K562 (cell line): Measurements from ENCODE around the gene PEX10. TPM values are rescaled to one million over a fixed set of nuclear protein-coding genes. Genes with fewer than 3 reads are reported as not detected.
A peak's percentile ranks its signal among the peaks of the same experiment; 100 is the strongest.

Source experiments
- ASH1L ChIP-seq: fragments of 450-650 bp; IDR thresholded peaks from 2 replicates; pipeline ENCODE4 v1.6.1; 2018; ENCODE audit warnings: borderline replicate concordance, mild to moderate bottlenecking, low read depth; ENCODE audit not compliant: partially characterized antibody
- BCOR ChIP-seq: fragments of 450-650 bp; IDR thresholded peaks from 2 replicates; pipeline ENCODE4 v1.6.1; 2016
- CHD1 ChIP-seq: fragments of 200-600 bp; sonication (generic); IDR thresholded peaks from one replicate; pipeline ENCODE4 v1.6.1; 2012; ENCODE audit warnings: mild to moderate bottlenecking, moderate library complexity, low read length, inconsistent platforms
- CHD2 ChIP-seq: IDR thresholded peaks from 2 replicates; pipeline ENCODE4 v1.6.1; 2011; ENCODE audit warnings: low read depth, low read length
- HDAC1 ChIP-seq, 2 experiments: fragments of 450-650 bp; IDR thresholded peaks; 2 replicates each; pipeline ENCODE4 v1.6.1; 2016 to 2017; ENCODE audit warnings: inconsistent platforms in 1 of 2, mild to moderate bottlenecking in 1 of 2, moderate library complexity in 1 of 2
- L3MBTL2 ChIP-seq: fragments of 450-650 bp; IDR thresholded peaks from 2 replicates; pipeline ENCODE4 v1.6.1; 2016; ENCODE audit warnings: mild to moderate bottlenecking, moderate library complexity
- MAZ ChIP-seq, 2 experiments: fragments of 450-650 bp in 1 of 2; sonication (generic) in 1 of 2; formaldehyde crosslinking; IDR thresholded peaks in 1 of 2; conservative IDR thresholded peaks in 1 of 2; 2 replicates each; pipeline versions ENCODE4 v1.4.0 to v1.5.0; 2020; ENCODE audit warnings: mild to moderate bottlenecking in 1 of 2, missing genetic modification reagents in 1 of 2
- NCOA2 ChIP-seq, 2 experiments: fragments of 450-650 bp; IDR thresholded peaks; 2 replicates each; pipeline ENCODE4 v1.6.1; 2018; ENCODE audit warnings: mild to moderate bottlenecking in 2 of 2, moderate library complexity in 1 of 2; ENCODE audit not compliant: partially characterized antibody in 2 of 2
- NR1H2 ChIP-seq: sonication (generic); formaldehyde crosslinking; IDR thresholded peaks from 2 replicates; pipeline ENCODE4 v1.4.0; 2020; ENCODE audit warnings: mild to moderate bottlenecking, missing genetic modification reagents
- SMARCE1 ChIP-seq: fragments of 450-650 bp; IDR thresholded peaks from 2 replicates; pipeline ENCODE4 v1.7.1; 2016; ENCODE audit warnings: mild to moderate bottlenecking
- SNRNP70 ChIP-seq: fragments of 200-400 bp; formaldehyde crosslinking; optimal IDR thresholded peaks from 2 replicates; pipeline ENCODE3; 2017; ENCODE audit warnings: low read depth, low read length
- TAF1 ChIP-seq: IDR thresholded peaks from 2 replicates; pipeline ENCODE4 v1.6.1; 2011; ENCODE audit warnings: mild to moderate bottlenecking, low read length, moderate library complexity; ENCODE audit not compliant: insufficient read depth, control insufficient read depth, severe bottlenecking; ENCODE audit errors: extremely low read depth
- TOE1 ChIP-seq, 2 experiments: fragments of 450-650 bp in 1 of 2; sonication (generic) in 1 of 2; formaldehyde crosslinking in 1 of 2; IDR thresholded peaks; 2 replicates each; pipeline versions ENCODE4 v1.7.1 to v1.8.0; 2016 to 2022; ENCODE audit warnings: borderline replicate concordance in 2 of 2, mild to moderate bottlenecking in 2 of 2, antibody characterized with exemption in 1 of 2, inconsistent platforms in 1 of 2, low read depth in 1 of 2, missing genetic modification reagents in 1 of 2, moderate library complexity in 1 of 2
- XRCC3 ChIP-seq: fragments of 450-650 bp; IDR thresholded peaks from 2 replicates; pipeline ENCODE4 v1.6.1; 2017; ENCODE audit warnings: mild to moderate bottlenecking, moderate library complexity
- ZC3H11A ChIP-seq: IDR thresholded peaks from 2 replicates; pipeline ENCODE4 v1.6.1; 2012; ENCODE audit warnings: low read depth, low read length, improper control_type of control experiment
- ZEB2 ChIP-seq: fragments of 450-650 bp; IDR thresholded peaks from 2 replicates; pipeline ENCODE4 v1.6.1; 2016
- ZFPM2 ChIP-seq: fragments of 250-450 bp; sonication (Bioruptor Pico); IDR thresholded peaks from 2 replicates; pipeline ENCODE4 v1.5.1; 2022; ENCODE audit warnings: mild to moderate bottlenecking
- ZNF507 ChIP-seq: conservative IDR thresholded peaks from 2 replicates; pipeline ENCODE4 v1.6.1; 2017; ENCODE audit warnings: missing genetic modification characterization, missing compliant biosample characterization
- ZNF764 ChIP-seq: fragments of 250-450 bp; sonication (Bioruptor Pico); IDR thresholded peaks from 2 replicates; pipeline ENCODE4 v1.4.0; 2020; ENCODE audit warnings: low read depth, mild to moderate bottlenecking, moderate library complexity
- ZNF766 ChIP-seq: fragments of 200-800 bp; sonication (Bioruptor generic); conservative IDR thresholded peaks from 2 replicates; pipeline ENCODE4 v1.6.1; 2016; ENCODE audit warnings: missing genetic modification characterization, missing compliant biosample characterization
- polyA plus RNA-seq, 8 experiments: library from polyadenylated mRNA; depleted of rRNA in 4 of 8; stranded (reverse) in 5 of 8; unstranded in 3 of 8; fragments of >200 nt; fragmentation: Nextera tagmentation in 2 of 8; fragmentation: Illumina TruSeq in 1 of 8; extraction: Ambion mirVana in 2 of 8; extraction: Trizol in 1 of 8; gene quantifications; 2 replicates each; pipeline versions ENCODE4 v1.2.1 to v1.2.3, GENCODE V29; 2011 to 2014; ENCODE audit warnings: inconsistent platforms in 1 of 8, missing spikeins in 1 of 8
- total RNA-seq, 7 experiments: library from RNA; depleted of rRNA in 6 of 7; stranded (reverse); fragments of >200 nt in 6 of 7; fragmentation: Illumina TruSeq in 2 of 7; extraction: Trizol in 2 of 7; gene quantifications; 2 replicates each; pipeline versions ENCODE4 v1.2.1 to v1.2.3, GENCODE V29; 2011 to 2021; ENCODE audit warnings: low replicate concordance in 1 of 7
- TF ChIP-seq, protein P1 (sequence below): sonication (generic); formaldehyde crosslinking; IDR thresholded peaks from 2 replicates; pipeline ENCODE4 v1.8.0; 2022; ENCODE audit warnings: missing genetic modification reagents, mild to moderate bottlenecking, borderline replicate concordance
- TF ChIP-seq, protein P2 (sequence below): fragments of 450-650 bp; IDR thresholded peaks from 2 replicates; pipeline ENCODE4 v1.6.1; 2014; ENCODE audit warnings: low read depth, mild to moderate bottlenecking, moderate library complexity, borderline replicate concordance
- TF ChIP-seq, protein P3 (sequence below): sonication (generic); formaldehyde crosslinking; IDR thresholded peaks from 2 replicates; pipeline ENCODE4 v1.8.0; 2022; ENCODE audit warnings: missing genetic modification reagents, mild to moderate bottlenecking, moderate library complexity, borderline replicate concordance

Gene PEX10
- total and polyA plus RNA-seq, 9 of the 15 experiments (the other 6 are each of a cell fraction or from before 2014, with no cell fraction given), result 0.03 to 26.2 (median 8.7) TPM

DNA sequence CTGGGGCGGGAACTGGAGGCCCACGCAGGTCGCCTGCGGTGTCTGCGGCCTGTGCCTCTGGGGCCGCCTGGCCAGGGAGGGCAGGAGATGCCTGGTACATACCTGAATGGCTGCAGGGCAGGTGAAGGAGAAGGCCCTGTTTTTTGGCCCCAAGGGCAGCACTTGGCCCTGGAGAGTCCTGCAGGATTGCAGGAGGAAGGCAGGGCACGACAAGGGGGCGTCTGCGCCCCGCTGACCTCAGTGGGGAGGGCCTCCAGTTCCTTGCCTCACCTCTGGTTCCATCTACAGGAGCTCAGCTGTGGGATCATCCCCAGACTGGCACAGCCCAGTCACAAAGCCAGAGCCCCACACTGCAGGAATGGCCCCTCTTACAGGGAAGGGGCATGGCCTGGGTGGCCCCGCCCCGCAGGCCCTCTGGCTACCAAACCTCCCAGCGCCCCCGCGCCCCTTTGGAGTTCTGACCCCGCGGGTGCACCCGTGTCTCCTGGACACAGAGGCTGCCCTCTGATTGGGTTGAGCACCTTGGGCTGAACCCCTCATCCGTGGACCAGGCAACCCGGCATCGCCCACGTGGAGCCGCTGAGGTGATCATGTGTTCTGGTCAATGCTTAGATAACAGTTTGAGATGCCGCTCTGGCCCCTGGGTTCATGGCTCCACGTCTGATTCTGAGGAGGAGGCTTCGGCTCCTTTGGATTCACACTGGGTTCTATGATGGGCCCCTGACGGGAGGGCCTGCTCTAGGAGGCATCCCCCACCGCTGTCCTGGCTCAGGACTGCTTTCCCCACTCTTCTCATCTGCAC is 1.3 kb upstream of the PEX10 start (continued):
- TF ChIP-seq MAZ (CRISPR knock-in tag; conservative IDR thresholded peaks at IDR 0.05 in 1 of 2, IDR thresholded peaks at IDR 0.05 in 1 of 2) (no peak), BCOR (no peak), XRCC3 (no peak), TOE1 (IDR thresholded peaks at IDR 0.05; ENCODE audit: borderline replicate concordance) (no peak), TOE1 (CRISPR knock-in tag; IDR thresholded peaks at IDR 0.05; ENCODE audit: borderline replicate concordance, low read depth) (no peak), TAF1 (no peak), SMARCE1 (no peak), SNRNP70 (no peak), ZFPM2 (no peak), ZNF764 (CRISPR knock-in tag) (0 out of 2 replicates have a peak, but pooled peaks have one; percentile 7), ZEB2 (no peak), L3MBTL2 (peak; percentile 72; the same call in 1 of the 2 replicates), ASH1L (no peak), CHD1 (no peak), ZC3H11A (no peak), CHD2 (no peak), NR1H2 (CRISPR knock-in tag) (no peak), ZNF507 (tag) (no peak), HDAC1 (IDR thresholded peaks at IDR 0.05) (0 out of 4 replicates have a peak, but pooled peaks of 1 of the 2 experiments have one; percentile 36), ZNF766 (CRISPR knock-in tag) (no peak), NCOA2 (IDR thresholded peaks at IDR 0.05; ENCODE audit: partially characterized antibody in 2 of 2) (no peak)
- TF ChIP-seq, protein P1, sequence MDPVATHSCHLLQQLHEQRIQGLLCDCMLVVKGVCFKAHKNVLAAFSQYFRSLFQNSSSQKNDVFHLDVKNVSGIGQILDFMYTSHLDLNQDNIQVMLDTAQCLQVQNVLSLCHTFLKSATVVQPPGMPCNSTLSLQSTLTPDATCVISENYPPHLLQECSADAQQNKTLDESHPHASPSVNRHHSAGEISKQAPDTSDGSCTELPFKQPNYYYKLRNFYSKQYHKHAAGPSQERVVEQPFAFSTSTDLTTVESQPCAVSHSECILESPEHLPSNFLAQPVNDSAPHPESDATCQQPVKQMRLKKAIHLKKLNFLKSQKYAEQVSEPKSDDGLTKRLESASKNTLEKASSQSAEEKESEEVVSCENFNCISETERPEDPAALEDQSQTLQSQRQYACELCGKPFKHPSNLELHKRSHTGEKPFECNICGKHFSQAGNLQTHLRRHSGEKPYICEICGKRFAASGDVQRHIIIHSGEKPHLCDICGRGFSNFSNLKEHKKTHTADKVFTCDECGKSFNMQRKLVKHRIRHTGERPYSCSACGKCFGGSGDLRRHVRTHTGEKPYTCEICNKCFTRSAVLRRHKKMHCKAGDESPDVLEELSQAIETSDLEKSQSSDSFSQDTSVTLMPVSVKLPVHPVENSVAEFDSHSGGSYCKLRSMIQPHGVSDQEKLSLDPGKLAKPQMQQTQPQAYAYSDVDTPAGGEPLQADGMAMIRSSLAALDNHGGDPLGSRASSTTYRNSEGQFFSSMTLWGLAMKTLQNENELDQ (CRISPR knock-in tag), result no peak
- TF ChIP-seq, protein P2, sequence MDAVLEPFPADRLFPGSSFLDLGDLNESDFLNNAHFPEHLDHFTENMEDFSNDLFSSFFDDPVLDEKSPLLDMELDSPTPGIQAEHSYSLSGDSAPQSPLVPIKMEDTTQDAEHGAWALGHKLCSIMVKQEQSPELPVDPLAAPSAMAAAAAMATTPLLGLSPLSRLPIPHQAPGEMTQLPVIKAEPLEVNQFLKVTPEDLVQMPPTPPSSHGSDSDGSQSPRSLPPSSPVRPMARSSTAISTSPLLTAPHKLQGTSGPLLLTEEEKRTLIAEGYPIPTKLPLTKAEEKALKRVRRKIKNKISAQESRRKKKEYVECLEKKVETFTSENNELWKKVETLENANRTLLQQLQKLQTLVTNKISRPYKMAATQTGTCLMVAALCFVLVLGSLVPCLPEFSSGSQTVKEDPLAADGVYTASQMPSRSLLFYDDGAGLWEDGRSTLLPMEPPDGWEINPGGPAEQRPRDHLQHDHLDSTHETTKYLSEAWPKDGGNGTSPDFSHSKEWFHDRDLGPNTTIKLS, result no peak; the same call in 1 of the 2 replicates
- TF ChIP-seq, protein P3, sequence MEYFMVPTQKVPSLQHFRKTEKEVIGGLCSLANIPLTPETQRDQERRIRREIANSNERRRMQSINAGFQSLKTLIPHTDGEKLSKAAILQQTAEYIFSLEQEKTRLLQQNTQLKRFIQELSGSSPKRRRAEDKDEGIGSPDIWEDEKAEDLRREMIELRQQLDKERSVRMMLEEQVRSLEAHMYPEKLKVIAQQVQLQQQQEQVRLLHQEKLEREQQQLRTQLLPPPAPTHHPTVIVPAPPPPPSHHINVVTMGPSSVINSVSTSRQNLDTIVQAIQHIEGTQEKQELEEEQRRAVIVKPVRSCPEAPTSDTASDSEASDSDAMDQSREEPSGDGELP (CRISPR knock-in tag), result peak; percentile 58; the same call in 1 of the 2 replicates
